ENCODE results near the gene KLHL29. TPM values are rescaled to one million over a fixed set of nuclear protein-coding genes. Genes with fewer than 3 reads are reported as not detected.

The KLHL29 gene
- total RNA-seq (2021), result 2.1 and 2.4 TPM in 2 replicates
- long read RNA-seq, partial matches to known transcripts, result 2 of 3 reads
- long read RNA-seq, other reads (novel, unspliced or antisense), result 1 of 3 reads

- H3K18ac ChIP-seq (ENCODE audit: insufficient read length, low read depth, low read length), result no peak within 1 kb of the TSS
- no peak within 1 kb of the TSS for H4K5ac ChIP-seq (ENCODE audit: insufficient read length, low read depth, low read length)
- no peak within 1 kb of the TSS for H3K9ac ChIP-seq (ENCODE audit: extremely low read depth, insufficient read length, low read length)
- H3K79me1 ChIP-seq (ENCODE audit: insufficient read depth, low read depth, low read length, poor library complexity, severe bottlenecking), result no peaks in the 10 kb centered on the region
- H2BK20ac ChIP-seq (ENCODE audit: low read depth, low read length, poor library complexity, severe bottlenecking), result no peak within 1 kb of the TSS
- H3K4me1 ChIP-seq (ENCODE audit: insufficient read depth, low read length), result no peaks in the 10 kb centered on the region; the same call in 1 of the 2 replicates
- no peak for TF ChIP-seq CTCF (conservative IDR thresholded peaks at IDR 0.05)
- Mint-ChIP-seq H3K27me3 (ENCODE audit: low read depth) (peaks cover 81% of the 10 kb centered on the region), H3K4me1 (peaks cover 19 to 21% of the 10 kb centered on the region in 2 experiments), H3K36me3 (ENCODE audit: insufficient read depth in 1 of 3, low read depth in 3 of 3) (no peaks in the 10 kb centered on the region; a peak in 2 of 7 replicates), H3K27ac (no peak within 1 kb of the TSS), H3K9me3 (peaks cover 0 to 2% of the 10 kb centered on the region in 2 experiments; a peak in 1 of 5 replicates), H3K4me3 (peak within 1 kb of the TSS; percentile 69 to 94)
- H4K20me1 ChIP-seq (ENCODE audit: control insufficient read depth, insufficient read depth, insufficient read length), result peaks cover 4% of the 10 kb centered on the region
- H3K27ac ChIP-seq (ENCODE audit: insufficient read length, low read depth, low read length), result no peak within 1 kb of the TSS
- H3K79me2 ChIP-seq (ENCODE audit: insufficient read depth, low read length), result no peaks in the 10 kb centered on the region
- H2AK5ac ChIP-seq (ENCODE audit: insufficient read length, low read length), result no peak within 1 kb of the TSS
- no peak within 1 kb of the TSS for H3K23ac ChIP-seq (ENCODE audit: insufficient read length, low read depth, low read length)
- H3K27me3 ChIP-seq (ENCODE audit: insufficient read depth, low read length), result peaks cover 22% of the 10 kb centered on the region; the same call in 1 of the 2 replicates
- H3K14ac ChIP-seq (ENCODE audit: insufficient read depth, low read length), result no peak within 1 kb of the TSS
- peak; percentile 59 for DNase-seq
- H2BK15ac ChIP-seq (ENCODE audit: low read depth, low read length), result no peak within 1 kb of the TSS
- H3K23me2 ChIP-seq (ENCODE audit: insufficient read length, low read depth, low read length, poor library complexity, severe bottlenecking), result peaks cover 17% of the 10 kb centered on the region
- H2BK5ac ChIP-seq (ENCODE audit: insufficient read length, low read length), result no peak within 1 kb of the TSS
- H3K56ac ChIP-seq (ENCODE audit: insufficient read length, low read depth, low read length), result no peak within 1 kb of the TSS
- peak within 1 kb of the TSS; percentile 68 for H3K4me2 ChIP-seq (ENCODE audit: insufficient read depth, insufficient read length, low read length)
- H2BK120ac ChIP-seq (ENCODE audit: low read depth, low read length, poor library complexity, severe bottlenecking), result no peak within 1 kb of the TSS
- H2BK12ac ChIP-seq (ENCODE audit: insufficient read length, low read depth, low read length), result no peak within 1 kb of the TSS
- no peak within 1 kb of the TSS for H4K8ac ChIP-seq (replicated peaks; ENCODE audit: insufficient read length, low read depth, low read length)
- H2AFZ ChIP-seq (ENCODE audit: low read length), result no peak within 1 kb of the TSS
- no peak within 1 kb of the TSS for H4K91ac ChIP-seq (ENCODE audit: insufficient read length, low read depth, low read length)
- H3K4ac ChIP-seq (ENCODE audit: low read depth, low read length), result no peak within 1 kb of the TSS
- H3K9me3 ChIP-seq (ENCODE audit: control insufficient read depth, low read depth, low read length), result no peaks in the 10 kb centered on the region
- no peak within 1 kb of the TSS for H3T11ph ChIP-seq (ENCODE audit: low read length)
- no CpG with 5 or more reads among the region's 91 CpGs for WGBS (ENCODE audit: extremely low coverage, insufficient read length, low lambda C conversion rate)
Measured at GRCh38 chr2:23384551-23385343, at the start of gene KLHL29. Gene KLHL29 (plus strand): TSS chr2:23385179. CDS start chr2:23562197, 177,018 bp downstream.
